Smooth muscle cell (in vitro differentiated cells): ENCODE results near the gene ADGRL1. TPM values are rescaled to one million over a fixed set of nuclear protein-coding genes. Genes with fewer than 3 reads are reported as not detected.

Experiments
- DNase-seq: peaks from one replicate; lab custom pipeline; 2025; ENCODE audit not compliant: unreplicated experiment; lab: John Stamatoyannopoulos, UW
- H2AFZ ChIP-seq: fragments of 200-600 bp; sonication (generic); 2 replicates; pipeline ENCODE4 v1.6.0; 2016; ENCODE audit warnings: antibody characterized with exemption, low read depth, mild to moderate bottlenecking
- H3F3A ChIP-seq: fragments of 200-600 bp; sonication (generic); 2 replicates; pipeline ENCODE4 v1.6.0; 2017; ENCODE audit warnings: antibody characterized with exemption, low read depth
- H3K27ac ChIP-seq: fragments of 200-600 bp; sonication (generic); 2 replicates; pipeline ENCODE4 v1.5.1; 2016; ENCODE audit warnings: low read depth, mild to moderate bottlenecking
- H3K27me3 ChIP-seq: fragments of 200-600 bp; sonication (generic); 2 replicates; pipeline ENCODE4 v1.6.1; 2016; ENCODE audit warnings: low read depth, mild to moderate bottlenecking
- H3K36me3 ChIP-seq: fragments of 200-600 bp; sonication (generic); 2 replicates; pipeline ENCODE4 v1.5.1; 2016; ENCODE audit warnings: low read depth
- H3K4me1 ChIP-seq: fragments of 200-600 bp; sonication (generic); 2 replicates; pipeline ENCODE4 v1.5.1; 2016; ENCODE audit warnings: low read depth
- H3K4me2 ChIP-seq: fragments of 200-600 bp; sonication (generic); 2 replicates; pipeline ENCODE4 v1.6.0; 2016; ENCODE audit warnings: mild to moderate bottlenecking
- H3K4me3 ChIP-seq: fragments of 200-600 bp; sonication (generic); 2 replicates; pipeline ENCODE4 v1.5.1; 2016; ENCODE audit warnings: mild to moderate bottlenecking
- H3K79me2 ChIP-seq: fragments of 200-600 bp; sonication (generic); 2 replicates; pipeline ENCODE4 v1.6.0; 2016; ENCODE audit warnings: low read depth, mild to moderate bottlenecking
- H3K9ac ChIP-seq: fragments of 200-600 bp; sonication (generic); 2 replicates; pipeline ENCODE4 v1.6.0; 2016; ENCODE audit warnings: low read depth
- H3K9me3 ChIP-seq: fragments of 200-600 bp; sonication (generic); replicated peaks from 2 replicates; pipeline ENCODE4 v1.5.1; 2016; ENCODE audit warnings: low read depth
- H4K20me1 ChIP-seq: fragments of 200-600 bp; sonication (generic); 2 replicates; pipeline ENCODE4 v1.6.0; 2016; ENCODE audit warnings: low read depth
- CTCF ChIP-seq: fragments of 200-600 bp; sonication (generic); IDR thresholded peaks from 2 replicates; pipeline ENCODE4 v1.5.1; 2017; ENCODE audit warnings: borderline replicate concordance, mild to moderate bottlenecking, antibody characterized with exemption; ENCODE audit not compliant: insufficient read depth, poor library complexity, severe bottlenecking
- WGBS: methylation state at CpG from one replicate; pipeline ENCODE4 v1.1.7; 2016; ENCODE audit warnings: low lambda C conversion rate; 5-methylcytosine and 5-hydroxymethylcytosine counted together
- polyA plus RNA-seq: library from polyadenylated mRNA; unstranded; fragments of >200 nt; fragmentation: Nextera tagmentation; extraction: Ambion mirVana; gene quantifications from 2 replicates; pipeline ENCODE4 v1.2.1, GENCODE V29; 2016
- total RNA-seq: library from RNA; depleted of rRNA; stranded (reverse); fragments of >200 nt; gene quantifications from 2 replicates; pipeline ENCODE4 v1.2.3, GENCODE V29; 2014

The ADGRL1 gene
- total and polyA plus RNA-seq, 2 experiments from 2014 or later, result 11.3 to 12.7 TPM

DNA sequence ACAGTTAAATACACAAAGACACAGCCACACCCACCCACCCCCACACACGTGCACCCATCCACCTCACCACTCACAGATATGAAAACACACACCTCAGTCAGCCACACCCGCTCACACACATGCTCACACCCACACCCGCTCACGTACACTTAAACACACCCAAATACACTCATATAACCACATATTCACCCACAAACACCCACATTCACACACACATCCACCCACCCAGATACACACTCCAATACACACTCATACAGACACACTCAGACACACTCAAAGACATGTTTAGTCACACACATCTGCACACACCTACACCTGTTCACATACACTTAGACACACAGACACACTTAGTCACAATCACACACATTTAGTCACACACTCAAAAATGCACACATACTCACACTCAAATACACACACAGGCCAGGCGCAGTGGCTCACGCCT lies 30.6 kb downstream of the ADGRL1 start:
- Histone ChIP-seq H3K4me3 (no peak overlapping the region), H3K36me3 (no peaks in the 10 kb centered on the region), H2AFZ (no peak overlapping the region), H4K20me1 (no peaks in the 10 kb centered on the region), H3K79me2 (no peaks in the 10 kb centered on the region), H3K27me3 (no peaks in the 10 kb centered on the region), H3K9ac (no peak overlapping the region), H3F3A (no peaks in the 10 kb centered on the region), H3K27ac (no peak overlapping the region), H3K9me3 (no peaks in the 10 kb centered on the region), H3K4me1 (no peaks in the 10 kb centered on the region), H3K4me2 (no peak overlapping the region)
- TF ChIP-seq CTCF, result no peak
- WGBS, result 96% methylated on average over 4 of the region's 6 CpGs
- DNase-seq, result no peak

DNA sequence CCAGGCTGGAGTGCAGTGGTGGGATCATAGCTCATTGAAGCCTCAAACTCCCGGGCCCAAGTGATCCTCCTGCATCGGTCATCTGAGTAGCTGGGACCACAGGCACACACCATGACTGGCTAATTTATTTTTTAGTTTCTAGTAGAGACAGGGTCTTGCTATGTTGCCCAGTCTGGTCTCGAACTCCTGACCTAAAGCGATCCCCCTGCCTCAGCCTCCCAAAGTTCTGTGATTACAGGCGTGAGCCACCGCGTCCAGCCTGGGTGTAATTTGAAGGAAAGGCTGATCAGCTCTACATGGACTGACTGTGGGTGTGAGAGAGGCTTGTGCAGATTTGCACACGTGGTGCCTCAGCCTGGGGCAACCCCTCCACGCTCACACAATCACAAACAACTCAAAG lies 31.1 kb downstream of the ADGRL1 start:
- no peaks in the 10 kb centered on the region for H3F3A ChIP-seq
- no peaks in the 10 kb centered on the region for H3K36me3 ChIP-seq
- DNase-seq, result no peak
- 96% methylated on average over 9 of the region's 9 CpGs for WGBS
- H3K9me3 ChIP-seq, result no peaks in the 10 kb centered on the region
- H2AFZ ChIP-seq, result no peak overlapping the region
- H3K27ac ChIP-seq, result no peak overlapping the region
- no peaks in the 10 kb centered on the region for H3K79me2 ChIP-seq
- H3K4me2 ChIP-seq, result no peak overlapping the region
- H4K20me1 ChIP-seq, result no peaks in the 10 kb centered on the region
- H3K27me3 ChIP-seq, result no peaks in the 10 kb centered on the region
- no peak for TF ChIP-seq CTCF
- no peaks in the 10 kb centered on the region for H3K4me1 ChIP-seq
- no peak overlapping the region for H3K4me3 ChIP-seq
- no peak overlapping the region for H3K9ac ChIP-seq

- no peaks in the 10 kb centered on the region for H3K79me2 ChIP-seq
- H3K4me3 ChIP-seq, result no peak overlapping the region
- H3K9me3 ChIP-seq, result no peaks in the 10 kb centered on the region
- no peaks in the 10 kb centered on the region for H3K36me3 ChIP-seq
- no peak overlapping the region for H2AFZ ChIP-seq
- WGBS, result 97% methylated on average over 12 of the region's 12 CpGs
- H3K9ac ChIP-seq, result no peak overlapping the region
- no peak for DNase-seq
- H3K27ac ChIP-seq, result no peak overlapping the region
- no peaks in the 10 kb centered on the region for H4K20me1 ChIP-seq
- H3F3A ChIP-seq, result no peaks in the 10 kb centered on the region
- peaks cover 7% of the 10 kb centered on the region for H3K4me1 ChIP-seq
- no peak overlapping the region for H3K4me2 ChIP-seq
- TF ChIP-seq CTCF, result no peak
- no peaks in the 10 kb centered on the region for H3K27me3 ChIP-seq
These were observed 37.0 kb downstream of the ADGRL1 start for GRCh38 chr19:14168993-14169392.

DNA sequence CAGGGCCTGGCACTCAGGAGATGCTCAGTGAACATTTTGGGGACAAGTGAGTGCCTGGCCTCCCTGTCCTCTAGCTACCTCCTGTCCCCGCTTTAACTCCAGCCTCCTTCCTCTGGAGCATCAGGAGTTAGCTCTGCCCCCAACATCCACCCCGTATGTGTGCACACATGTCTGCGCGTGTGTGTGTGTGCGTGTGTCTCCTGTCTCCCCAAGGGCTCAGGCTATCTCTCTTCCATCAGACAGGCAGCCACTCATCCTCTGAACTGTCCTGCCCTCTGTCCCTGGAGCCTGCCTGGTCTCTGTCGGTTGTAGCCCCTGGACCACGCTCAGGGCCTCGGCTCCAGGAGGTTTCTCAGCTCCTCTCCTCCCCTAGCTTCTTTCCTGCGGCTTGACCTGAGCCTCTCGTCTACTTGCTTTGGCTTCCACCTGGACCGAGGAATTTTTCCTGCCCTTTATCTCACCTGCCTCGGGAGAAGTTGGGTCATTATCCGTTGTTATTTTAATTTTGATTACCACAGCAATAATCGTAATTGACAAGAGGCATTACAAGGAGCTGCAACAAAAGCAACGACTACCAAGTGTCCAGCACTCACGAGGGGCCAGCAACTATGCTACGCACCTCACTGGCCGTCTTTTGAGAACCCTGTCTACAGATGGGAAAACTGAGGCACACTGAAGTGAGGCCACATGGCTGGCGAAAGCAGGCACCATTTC lies 37.6 kb downstream of the ADGRL1 start:
- Histone ChIP-seq H3K9me3 (no peaks in the 10 kb centered on the region), H3F3A (no peaks in the 10 kb centered on the region), H3K27me3 (no peaks in the 10 kb centered on the region), H4K20me1 (no peaks in the 10 kb centered on the region), H3K4me3 (no peak overlapping the region), H3K4me1 (peaks cover 7% of the 10 kb centered on the region), H3K36me3 (no peaks in the 10 kb centered on the region), H2AFZ (no peak overlapping the region), H3K9ac (no peak overlapping the region), H3K4me2 (no peak overlapping the region), H3K79me2 (no peaks in the 10 kb centered on the region), H3K27ac (no peak overlapping the region)
- DNase-seq, result no peak
- no peak for TF ChIP-seq CTCF
- 92% methylated on average over 19 of the region's 19 CpGs for WGBS
